GM23338 (cell line): ENCODE results near the gene NDUFAB1. TPM values are rescaled to one million over a fixed set of nuclear protein-coding genes. Genes with fewer than 3 reads are reported as not detected.

Experiments used
- ATAC-seq: fragments of 200-7000 bp; cut with Tn5 transposase; 3 replicates; pipeline ENCODE4 v1.9.1; 2020
- DNase-seq: peaks from one replicate; pipeline ENCODE4 v3.0.0-alpha.2; 2015; ENCODE audit warnings: low spot score
- H2AFZ ChIP-seq: fragments of 200-600 bp; sonication (generic); 2 replicates; pipeline ENCODE4 v1.8.0; 2016; ENCODE audit warnings: antibody characterized with exemption, mild to moderate bottlenecking, moderate library complexity
- H3F3A ChIP-seq: fragments of 200-600 bp; sonication (generic); replicated peaks from 2 replicates; pipeline ENCODE4 v1.8.0; 2017; ENCODE audit warnings: antibody characterized with exemption, mixed run types, low read depth
- H3K27ac ChIP-seq: fragments of 200-600 bp; sonication (generic); 2 replicates; pipeline ENCODE4 v1.6.1; 2016; ENCODE audit warnings: low read depth
- H3K27me3 ChIP-seq: fragments of 200-600 bp; sonication (generic); 2 replicates; pipeline ENCODE4 v1.8.0; 2016; ENCODE audit warnings: mild to moderate bottlenecking, mixed run types, moderate library complexity; ENCODE audit not compliant: insufficient read depth
- H3K36me3 ChIP-seq: fragments of 200-600 bp; sonication (generic); 2 replicates; pipeline ENCODE4 v1.8.0; 2016; ENCODE audit warnings: mild to moderate bottlenecking; ENCODE audit not compliant: insufficient read depth
- H3K4me1 ChIP-seq: fragments of 200-600 bp; sonication (generic); 2 replicates; pipeline ENCODE4 v1.8.0; 2016; ENCODE audit warnings: mild to moderate bottlenecking, moderate library complexity; ENCODE audit not compliant: insufficient read depth
- H3K4me2 ChIP-seq: fragments of 200-600 bp; sonication (generic); 2 replicates; pipeline ENCODE4 v1.7.1; 2017; ENCODE audit warnings: mixed run types
- H3K4me3 ChIP-seq: fragments of 200-600 bp; sonication (generic); 2 replicates; pipeline ENCODE4 v1.6.1; 2016; ENCODE audit warnings: mixed run types
- H3K79me2 ChIP-seq: fragments of 200-600 bp; sonication (generic); replicated peaks from 2 replicates; pipeline ENCODE4 v1.8.0; 2017; ENCODE audit warnings: mild to moderate bottlenecking; ENCODE audit not compliant: insufficient read depth
- H3K9me2 ChIP-seq: fragments of 200-600 bp; sonication (generic); 2 replicates; pipeline ENCODE4 v1.8.0; 2017; ENCODE audit not compliant: insufficient read depth
- H4K20me1 ChIP-seq: fragments of 200-600 bp; sonication (generic); replicated peaks from 2 replicates; pipeline ENCODE4 v1.8.0; 2017; ENCODE audit warnings: mild to moderate bottlenecking; ENCODE audit not compliant: insufficient read depth
- H3K27ac Mint-ChIP-seq: 2 replicates; pipeline ENCODE4 v1.8.0; 2020; ENCODE audit warnings: inconsistent platforms, mild to moderate bottlenecking, moderate library complexity, mixed read lengths
- H3K27me3 Mint-ChIP-seq: 3 replicates; pipeline ENCODE4 v1.8.0; 2022; ENCODE audit warnings: low read depth, mild to moderate bottlenecking, moderate library complexity, mixed read lengths, inconsistent platforms; ENCODE audit not compliant: insufficient read depth, poor library complexity
- H3K36me3 Mint-ChIP-seq: 3 replicates; pipeline ENCODE4 v1.8.0; 2021; ENCODE audit warnings: low read depth, mild to moderate bottlenecking, inconsistent platforms, moderate library complexity, mixed read lengths
- H3K4me1 Mint-ChIP-seq: 3 replicates; pipeline ENCODE4 v1.8.0; 2020; ENCODE audit warnings: mild to moderate bottlenecking, inconsistent platforms, mixed read lengths
- H3K4me3 Mint-ChIP-seq: 3 replicates; pipeline ENCODE4 v1.8.0; 2021; ENCODE audit warnings: moderate library complexity, mild to moderate bottlenecking, inconsistent platforms, mixed read lengths
- H3K9me3 Mint-ChIP-seq: 3 replicates; pipeline ENCODE4 v1.8.0; 2020; ENCODE audit warnings: moderate library complexity, mild to moderate bottlenecking, inconsistent platforms, mixed read lengths
- CREB1 ChIP-seq: fragments of 250-450 bp; sonication (Bioruptor Pico); IDR thresholded peaks from 2 replicates; pipeline ENCODE4 v1.5.0; 2020; ENCODE audit warnings: low read depth, mild to moderate bottlenecking, moderate library complexity
- CTCF ChIP-seq, 2 experiments: fragments of 200-600 bp in 1 of 2; sonication (generic) in 1 of 2; conservative IDR thresholded peaks; 2 replicates each; pipeline versions ENCODE4 v1.5.1 to v1.6.1; 2016 to 2017; ENCODE audit warnings: antibody characterized with exemption in 2 of 2, low read depth in 2 of 2, mild to moderate bottlenecking in 2 of 2, moderate library complexity in 1 of 2
- EZH2 ChIP-seq: fragments of 200-600 bp; sonication (generic); IDR thresholded peaks from one replicate; pipeline ENCODE4 v1.8.0; 2017; ENCODE audit warnings: antibody characterized with exemption, mild to moderate bottlenecking, low read depth; ENCODE audit not compliant: unreplicated experiment
- EZH2phosphoT487 ChIP-seq: fragments of 200-600 bp; sonication (generic); IDR thresholded peaks from one replicate; pipeline ENCODE4 v1.8.1; 2018; ENCODE audit warnings: antibody characterized with exemption; ENCODE audit not compliant: unreplicated experiment
- JUNB ChIP-seq: IDR thresholded peaks from one replicate; pipeline ENCODE4 v1.6.1; 2016; ENCODE audit warnings: antibody characterized with exemption; ENCODE audit not compliant: unreplicated experiment
- NANOG ChIP-seq: IDR thresholded peaks from 2 replicates; pipeline ENCODE4 v1.6.1; 2016; ENCODE audit warnings: antibody characterized with exemption, borderline replicate concordance
- POLR2AphosphoS5 ChIP-seq: IDR thresholded peaks from 2 replicates; pipeline ENCODE4 v1.6.1; 2016; ENCODE audit warnings: antibody characterized with exemption, low read depth
- STAT1 ChIP-seq: IDR thresholded peaks from one replicate; pipeline ENCODE4 v1.6.1; 2016; ENCODE audit warnings: antibody characterized with exemption; ENCODE audit not compliant: unreplicated experiment
- ZNF114 ChIP-seq: fragments of 250-450 bp; sonication (Bioruptor Pico); IDR thresholded peaks from 2 replicates; pipeline ENCODE4 v1.5.0; 2020; ENCODE audit warnings: mild to moderate bottlenecking, moderate library complexity
- ZNF331 ChIP-seq: fragments of 250-450 bp; sonication (Bioruptor Pico); IDR thresholded peaks from 2 replicates; pipeline ENCODE4 v1.5.0; 2020; ENCODE audit warnings: low read depth, mild to moderate bottlenecking, moderate library complexity
- ZNF462 ChIP-seq: fragments of 250-450 bp; sonication (Bioruptor Pico); IDR thresholded peaks from 2 replicates; pipeline ENCODE4 v1.5.0; 2020; ENCODE audit warnings: mild to moderate bottlenecking, moderate library complexity
- long read RNA-seq: library from polyadenylated mRNA; unstranded; transcript quantifications from one replicate; pipeline ENCODE4 v2.0.0, GENCODE V29; 2020; ENCODE audit not compliant: unreplicated experiment
- polyA plus RNA-seq: library from polyadenylated mRNA; unstranded; fragments of >200 nt; fragmentation: Nextera tagmentation; extraction: Ambion mirVana; gene quantifications from 2 replicates; pipeline ENCODE4 v1.2.1, GENCODE V29; 2016
- total RNA-seq: library from RNA; depleted of rRNA; stranded (reverse); fragments of >200 nt; shearing (Covaris generic); gene quantifications from 2 replicates; pipeline ENCODE4 v1.2.3, GENCODE V29; 2014; rRNA removed
- TF ChIP-seq, protein P1 (sequence below): IDR thresholded peaks from one replicate; pipeline ENCODE4 v1.6.1; 2018; ENCODE audit warnings: antibody characterized with exemption; ENCODE audit not compliant: unreplicated experiment
- TF ChIP-seq, protein P2 (sequence below): IDR thresholded peaks from 2 replicates; pipeline ENCODE4 v1.6.1; 2016; ENCODE audit warnings: antibody characterized with exemption

NDUFAB1 gene
- total RNA-seq (136 and 164 TPM in 2 replicates), polyA plus RNA-seq (449 and 477 TPM in 2 replicates)
- long read RNA-seq, transcript NDUFAB1-201 (5 exons, 717 nt), result major isoform, 99 of 103 reads
- long read RNA-seq, partial matches to known transcripts, result 0 of 103 reads
- long read RNA-seq, other reads (novel, unspliced or antisense), result 2 of 103 reads

GRCh38 chr16:23595951-23596720 lies at the start of gene NDUFAB1:
NDUFAB1 (minus strand) TSS chr16:23596316; CDS start chr16:23596290, 26 bp downstream.
- Mint-ChIP-seq H3K9me3 (no peaks in the 10 kb centered on the region), H3K27me3 (peaks cover 13% of the 10 kb centered on the region), H3K36me3 (peaks cover 19% of the 10 kb centered on the region), H3K27ac (peak within 1 kb of the TSS; percentile 72), H3K4me1 (peaks cover 15% of the 10 kb centered on the region), H3K4me3 (peak within 1 kb of the TSS; percentile 91)
- Histone ChIP-seq H3K36me3 (no peaks in the 10 kb centered on the region; the same call in none of the 2 replicates), H3K4me2 (peak within 1 kb of the TSS; percentile 94), H3K4me1 (peaks cover 31% of the 10 kb centered on the region), H3K27ac (peak within 1 kb of the TSS; percentile 88), H3K79me2 (peaks cover 49% of the 10 kb centered on the region), H3K4me3 (peak within 1 kb of the TSS; percentile 99), H2AFZ (peak within 1 kb of the TSS; percentile 69; the same call in 1 of the 2 replicates), H4K20me1 (peaks cover 13% of the 10 kb centered on the region), H3K27me3 (no peaks in the 10 kb centered on the region), H3K9me2 (no peaks in the 10 kb centered on the region), H3F3A (peaks cover 22% of the 10 kb centered on the region)
- peak; percentile 68 for TF ChIP-seq POLR2AphosphoS5
- TF ChIP-seq ZNF114 (CRISPR knock-in tag), result peak; percentile 41; the same call in 1 of the 2 replicates
- no peak for TF ChIP-seq ZNF331 (CRISPR knock-in tag)
- TF ChIP-seq CREB1 (CRISPR knock-in tag), result peak; percentile 78
- TF ChIP-seq, protein P1, sequence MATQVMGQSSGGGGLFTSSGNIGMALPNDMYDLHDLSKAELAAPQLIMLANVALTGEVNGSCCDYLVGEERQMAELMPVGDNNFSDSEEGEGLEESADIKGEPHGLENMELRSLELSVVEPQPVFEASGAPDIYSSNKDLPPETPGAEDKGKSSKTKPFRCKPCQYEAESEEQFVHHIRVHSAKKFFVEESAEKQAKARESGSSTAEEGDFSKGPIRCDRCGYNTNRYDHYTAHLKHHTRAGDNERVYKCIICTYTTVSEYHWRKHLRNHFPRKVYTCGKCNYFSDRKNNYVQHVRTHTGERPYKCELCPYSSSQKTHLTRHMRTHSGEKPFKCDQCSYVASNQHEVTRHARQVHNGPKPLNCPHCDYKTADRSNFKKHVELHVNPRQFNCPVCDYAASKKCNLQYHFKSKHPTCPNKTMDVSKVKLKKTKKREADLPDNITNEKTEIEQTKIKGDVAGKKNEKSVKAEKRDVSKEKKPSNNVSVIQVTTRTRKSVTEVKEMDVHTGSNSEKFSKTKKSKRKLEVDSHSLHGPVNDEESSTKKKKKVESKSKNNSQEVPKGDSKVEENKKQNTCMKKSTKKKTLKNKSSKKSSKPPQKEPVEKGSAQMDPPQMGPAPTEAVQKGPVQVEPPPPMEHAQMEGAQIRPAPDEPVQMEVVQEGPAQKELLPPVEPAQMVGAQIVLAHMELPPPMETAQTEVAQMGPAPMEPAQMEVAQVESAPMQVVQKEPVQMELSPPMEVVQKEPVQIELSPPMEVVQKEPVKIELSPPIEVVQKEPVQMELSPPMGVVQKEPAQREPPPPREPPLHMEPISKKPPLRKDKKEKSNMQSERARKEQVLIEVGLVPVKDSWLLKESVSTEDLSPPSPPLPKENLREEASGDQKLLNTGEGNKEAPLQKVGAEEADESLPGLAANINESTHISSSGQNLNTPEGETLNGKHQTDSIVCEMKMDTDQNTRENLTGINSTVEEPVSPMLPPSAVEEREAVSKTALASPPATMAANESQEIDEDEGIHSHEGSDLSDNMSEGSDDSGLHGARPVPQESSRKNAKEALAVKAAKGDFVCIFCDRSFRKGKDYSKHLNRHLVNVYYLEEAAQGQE, result no peak
- no peak for TF ChIP-seq JUNB
- TF ChIP-seq, protein P2, sequence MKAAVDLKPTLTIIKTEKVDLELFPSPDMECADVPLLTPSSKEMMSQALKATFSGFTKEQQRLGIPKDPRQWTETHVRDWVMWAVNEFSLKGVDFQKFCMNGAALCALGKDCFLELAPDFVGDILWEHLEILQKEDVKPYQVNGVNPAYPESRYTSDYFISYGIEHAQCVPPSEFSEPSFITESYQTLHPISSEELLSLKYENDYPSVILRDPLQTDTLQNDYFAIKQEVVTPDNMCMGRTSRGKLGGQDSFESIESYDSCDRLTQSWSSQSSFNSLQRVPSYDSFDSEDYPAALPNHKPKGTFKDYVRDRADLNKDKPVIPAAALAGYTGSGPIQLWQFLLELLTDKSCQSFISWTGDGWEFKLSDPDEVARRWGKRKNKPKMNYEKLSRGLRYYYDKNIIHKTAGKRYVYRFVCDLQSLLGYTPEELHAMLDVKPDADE, result peak; percentile 82
- no peak for TF ChIP-seq NANOG
- no peak for TF ChIP-seq ZNF462 (CRISPR knock-in tag)
- TF ChIP-seq STAT1, result no peak
- peak; percentile 69 to 85 for TF ChIP-seq CTCF (conservative IDR thresholded peaks at IDR 0.05; ENCODE audit: low read depth in 2 of 2)
- no peak for TF ChIP-seq EZH2
- TF ChIP-seq EZH2phosphoT487, result no peak
- peak; percentile 94 for DNase-seq
- ATAC-seq, result peak; percentile 93
